T-helper 22 cell (primary cell): Measurements from ENCODE around the gene IQGAP3.
"Not testable (repeated sequence)": the region's sequence is repeated elsewhere in the genome, so short reads cannot be mapped to it uniquely, and the experiment has no call there.

Experiments
- DNase-seq: peaks from one replicate; pipeline ENCODE4 v3.0.0-alpha.2; 2020; ENCODE audit warnings: low read depth

Gene IQGAP3

DNA sequence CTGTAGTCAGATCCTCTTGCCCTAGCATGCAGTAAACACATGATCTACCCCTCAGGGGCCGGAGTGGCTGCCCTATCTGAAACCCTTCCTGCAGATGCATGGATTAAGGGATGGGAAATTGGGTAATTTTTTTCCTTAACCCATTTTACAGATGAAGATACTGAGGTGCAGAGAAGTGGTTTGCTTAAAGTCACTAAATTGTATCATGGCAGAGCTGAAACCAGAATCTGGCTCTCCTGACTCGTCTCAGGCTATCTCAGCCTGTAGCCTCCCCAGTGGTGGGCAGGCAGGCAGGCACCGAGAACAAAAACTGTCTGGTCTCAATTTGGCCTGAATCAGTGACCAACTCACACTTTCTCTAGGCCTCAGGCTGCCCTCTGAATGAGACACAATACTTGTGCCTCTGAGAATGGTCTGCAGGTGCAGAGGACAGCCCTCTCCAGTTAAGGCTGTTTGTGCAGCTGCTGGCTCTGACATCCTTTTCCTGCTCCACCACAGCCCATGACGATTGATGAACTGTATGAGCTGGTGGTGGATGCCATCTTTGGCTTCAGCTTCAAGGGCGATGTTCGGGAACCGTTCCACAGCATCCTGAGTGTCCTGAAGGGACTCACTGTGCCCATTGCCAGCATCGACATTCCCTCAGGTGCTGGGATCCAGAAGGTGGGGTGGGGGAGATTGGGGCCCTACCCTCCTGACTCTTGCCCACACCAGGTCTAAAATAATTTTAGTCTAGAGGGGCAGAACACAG, 20.7 kb upstream of the IQGAP3 start:
- DNase-seq: no peak

DNA sequence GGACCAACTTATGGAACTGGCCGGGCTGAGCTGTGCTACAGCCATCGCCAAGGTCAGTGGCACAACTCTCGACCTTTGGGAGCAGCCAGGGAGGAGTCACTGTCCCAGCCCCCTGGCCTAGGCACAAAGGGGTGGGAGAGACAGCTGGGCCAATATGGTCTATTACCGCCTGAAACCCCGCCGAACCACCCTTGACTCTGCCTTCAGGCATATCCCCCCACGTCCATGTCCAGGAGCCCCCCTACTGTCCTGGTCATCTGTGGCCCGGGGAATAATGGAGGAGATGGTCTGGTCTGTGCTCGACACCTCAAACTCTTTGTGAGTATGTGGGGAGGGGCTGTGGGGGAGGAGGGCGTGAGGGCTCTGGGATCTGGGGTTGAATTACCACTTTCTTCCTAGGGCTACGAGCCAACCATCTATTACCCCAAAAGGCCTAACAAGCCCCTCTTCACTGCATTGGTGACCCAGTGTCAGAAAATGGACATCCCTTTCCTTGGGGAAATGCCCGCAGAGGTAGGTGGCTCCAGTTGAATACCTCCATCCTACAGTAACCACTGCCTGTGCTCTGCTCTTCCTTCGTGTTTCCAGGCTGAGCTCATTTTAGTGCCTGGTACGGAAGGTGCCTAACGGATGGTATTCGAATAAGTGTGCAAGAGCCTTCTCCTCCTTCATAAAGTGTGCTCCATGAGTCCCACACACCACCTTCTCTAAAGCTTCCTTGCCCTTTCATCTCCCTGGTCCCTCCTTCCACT, 20.0 kb upstream of the IQGAP3 start:
- DNase-seq: no peak

DNA sequence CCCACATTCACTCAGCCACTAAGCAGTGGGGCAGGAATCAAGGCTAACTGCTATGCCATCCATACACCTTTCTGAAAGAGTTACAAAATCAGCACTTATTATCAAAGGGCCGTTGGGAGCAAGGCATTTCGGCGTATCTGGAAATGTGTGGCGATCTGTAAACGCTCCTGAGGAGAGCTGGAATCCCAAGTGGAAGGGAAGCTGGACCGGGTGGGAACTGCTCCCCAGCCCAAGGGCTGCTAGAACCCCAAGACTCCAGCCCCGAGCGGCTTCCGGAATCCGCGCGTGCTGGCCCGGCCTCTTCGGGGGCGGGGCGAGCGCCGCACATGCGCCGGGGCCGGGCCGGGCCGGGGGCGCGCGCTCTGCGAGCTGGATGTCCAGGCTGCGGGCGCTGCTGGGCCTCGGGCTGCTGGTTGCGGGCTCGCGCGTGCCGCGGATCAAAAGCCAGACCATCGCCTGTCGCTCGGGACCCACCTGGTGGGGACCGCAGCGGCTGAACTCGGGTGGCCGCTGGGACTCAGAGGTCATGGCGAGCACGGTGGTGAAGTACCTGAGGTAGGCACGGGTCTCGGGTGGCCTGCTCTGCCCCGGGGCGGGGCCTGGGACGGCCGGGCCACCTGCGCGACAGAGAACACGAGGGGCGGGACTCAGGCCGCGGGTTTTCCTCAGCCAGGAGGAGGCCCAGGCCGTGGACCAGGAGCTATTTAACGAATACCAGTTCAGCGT, 19.2 kb upstream of the IQGAP3 start, which contains the start of gene NAXE:
Gene NAXE, plus strand, starts transcription at position 345 of the 726 bp plus-strand sequence. Its CDS starts 29 bp downstream, at position 374.
- DNase-seq: peak; percentile 50

DNA sequence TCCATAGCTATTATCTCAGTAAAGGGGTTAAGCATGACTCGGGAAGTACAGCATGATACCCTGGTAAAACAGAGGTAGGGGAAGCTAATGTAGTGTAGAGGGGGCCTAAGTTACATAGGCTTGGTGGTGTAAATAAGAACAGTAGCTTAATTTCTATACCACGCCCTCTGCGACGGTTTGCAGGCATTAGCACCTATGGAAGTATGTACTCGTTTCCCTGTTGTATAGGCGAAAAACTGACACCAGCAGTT, 18.7 kb upstream of the IQGAP3 start:
- no peak for DNase-seq

DNA sequence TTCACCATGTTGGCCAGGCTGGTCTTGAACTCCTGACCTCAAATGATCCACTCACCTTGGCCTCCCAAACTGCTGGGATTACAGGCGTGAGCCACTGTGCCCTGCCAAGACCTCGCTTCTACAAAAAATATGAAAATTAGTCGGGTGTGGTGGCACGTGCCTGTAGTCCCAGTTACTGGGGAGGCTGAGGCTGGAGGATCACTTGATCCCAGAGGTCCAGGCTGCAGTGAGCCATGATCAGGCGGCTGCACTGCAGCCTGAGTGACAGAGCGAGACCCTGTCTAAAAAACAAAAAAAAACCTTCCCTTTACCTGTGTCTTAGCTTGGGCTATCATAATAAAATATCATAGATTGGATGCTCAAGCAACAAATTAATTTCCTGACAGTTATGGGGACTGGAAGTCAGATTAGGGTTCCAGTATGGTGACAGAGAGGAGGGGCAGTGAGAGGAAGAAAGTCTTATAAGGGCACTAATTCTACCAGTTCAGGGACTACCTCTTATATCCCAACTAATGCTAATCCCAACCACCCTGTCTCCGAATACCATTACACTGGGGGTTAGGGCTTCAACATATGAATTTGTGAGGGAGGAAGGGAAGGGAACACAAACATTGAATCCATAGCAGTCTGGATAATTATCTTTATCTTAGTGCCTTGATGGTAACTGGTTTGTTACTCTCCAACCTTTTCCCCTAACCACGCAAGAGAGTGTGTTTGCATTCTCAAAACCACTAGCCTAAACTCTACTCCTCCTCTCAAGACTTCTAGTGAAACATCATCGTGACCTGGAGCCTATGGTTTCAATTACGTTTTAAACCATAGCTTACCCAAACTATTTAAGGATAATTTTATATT, 18.2 kb upstream of the IQGAP3 start:
- no peak for DNase-seq

DNA sequence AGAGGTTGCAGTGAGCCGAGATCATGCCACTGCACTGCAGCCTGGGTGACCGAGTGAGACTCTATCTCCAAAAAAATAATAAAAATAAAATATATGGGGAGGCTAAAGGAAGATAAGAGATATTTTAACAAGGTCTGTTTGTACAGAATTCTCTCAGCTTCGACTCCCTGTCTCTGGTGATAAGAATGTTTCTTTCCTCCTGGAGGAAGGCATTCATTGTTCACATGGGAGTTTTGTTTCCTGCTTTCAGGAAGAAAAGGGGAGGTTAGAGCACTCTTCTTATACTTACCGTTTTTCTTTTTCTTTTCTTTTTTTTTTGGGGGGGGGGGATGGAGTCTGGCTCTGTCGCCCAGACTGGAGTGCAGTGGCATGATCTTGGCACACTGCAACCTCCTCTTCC, 17.2 kb upstream of the IQGAP3 start:
- DNase-seq: no peak

DNA sequence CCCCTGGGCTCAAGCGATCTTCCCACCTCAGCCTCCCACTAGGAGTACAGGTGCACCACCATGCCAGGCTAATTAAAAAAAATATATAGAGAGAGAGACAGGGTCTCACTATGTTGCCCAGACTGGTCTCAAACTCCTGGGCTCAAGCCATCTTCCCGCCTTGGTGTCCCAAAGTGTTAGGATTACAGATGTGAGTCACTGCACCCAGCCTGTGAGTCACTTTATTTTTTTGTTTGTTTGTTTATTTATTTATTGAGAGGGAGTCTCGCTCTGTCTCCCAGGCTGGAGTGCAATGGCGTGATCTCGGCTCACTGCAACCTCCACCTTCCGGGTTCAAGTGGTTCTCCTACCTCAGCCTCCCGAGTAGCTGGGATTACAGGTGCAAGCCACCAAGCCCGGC, 15.6 kb upstream of the IQGAP3 start:
- not testable (repeated sequence) for DNase-seq

DNA sequence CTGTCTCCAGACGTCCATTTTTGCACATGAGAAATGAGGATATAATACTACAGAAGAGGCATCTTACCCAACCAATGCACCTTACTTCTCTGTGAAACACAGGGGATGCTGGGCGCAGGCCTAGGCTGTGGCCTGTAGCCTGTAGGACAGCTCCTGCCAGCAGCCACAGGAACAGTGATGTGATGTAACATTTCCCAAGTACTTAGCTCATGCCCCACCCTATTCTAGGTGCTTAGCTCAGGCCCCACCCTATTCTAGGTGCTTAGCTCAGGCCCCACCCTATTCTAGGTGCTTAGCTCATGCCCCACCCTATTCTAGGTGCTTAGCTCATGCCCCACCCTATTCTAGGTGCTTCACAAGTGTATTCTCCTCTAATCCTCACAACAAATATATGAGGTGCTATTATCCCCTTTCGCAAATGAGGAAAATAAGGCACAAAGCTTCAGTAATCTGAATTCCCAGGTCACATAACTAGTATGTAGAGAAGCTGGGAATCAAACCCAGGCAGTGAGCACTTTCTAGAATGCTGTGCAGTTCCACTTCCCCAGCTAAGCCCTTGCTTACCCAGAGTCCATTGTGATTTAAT, 14.6 kb upstream of the IQGAP3 start:
- no peak for DNase-seq

DNA sequence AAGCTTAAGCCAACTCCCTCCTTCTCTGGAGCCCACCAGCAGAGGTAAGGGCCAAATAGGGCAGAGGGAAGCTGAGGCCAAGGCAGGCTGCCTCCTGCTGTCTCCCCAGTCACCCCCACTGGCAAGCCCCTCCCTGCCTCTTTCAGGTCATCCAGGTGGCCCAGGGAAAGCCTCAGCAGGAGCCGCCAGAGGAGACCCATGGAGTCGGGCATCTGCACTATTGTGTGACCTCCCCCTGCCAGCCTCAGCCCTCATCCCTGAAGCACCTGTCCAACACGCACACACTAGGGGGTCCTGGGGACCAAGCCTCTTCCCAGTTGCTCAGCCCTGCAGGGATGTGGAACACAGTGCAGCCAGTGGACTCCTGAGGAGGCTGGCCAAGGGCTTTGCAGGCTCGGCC, 14.0 kb upstream of the IQGAP3 start:
- DNase-seq: no peak

DNA sequence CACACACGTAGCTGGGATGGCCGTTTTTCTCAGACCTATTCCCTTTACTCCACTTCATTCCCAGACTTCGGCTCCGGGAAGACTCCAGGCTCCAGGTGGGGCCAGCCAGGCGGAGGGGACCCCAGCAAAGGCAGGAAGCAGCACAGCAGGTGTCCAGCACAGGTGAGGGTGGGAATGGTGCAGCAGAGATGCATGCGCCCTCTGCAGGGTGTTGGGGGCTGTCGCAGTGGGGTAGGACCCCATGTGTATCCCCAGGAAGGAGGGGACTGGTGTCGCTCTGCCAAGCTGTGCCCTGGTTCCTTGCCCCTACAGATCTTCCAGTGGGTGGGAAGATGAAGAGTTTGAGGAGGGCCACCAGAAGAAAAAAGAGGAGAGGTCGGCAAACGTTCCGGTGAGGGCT, 12.4 kb upstream of the IQGAP3 start:
- DNase-seq: no peak

DNA sequence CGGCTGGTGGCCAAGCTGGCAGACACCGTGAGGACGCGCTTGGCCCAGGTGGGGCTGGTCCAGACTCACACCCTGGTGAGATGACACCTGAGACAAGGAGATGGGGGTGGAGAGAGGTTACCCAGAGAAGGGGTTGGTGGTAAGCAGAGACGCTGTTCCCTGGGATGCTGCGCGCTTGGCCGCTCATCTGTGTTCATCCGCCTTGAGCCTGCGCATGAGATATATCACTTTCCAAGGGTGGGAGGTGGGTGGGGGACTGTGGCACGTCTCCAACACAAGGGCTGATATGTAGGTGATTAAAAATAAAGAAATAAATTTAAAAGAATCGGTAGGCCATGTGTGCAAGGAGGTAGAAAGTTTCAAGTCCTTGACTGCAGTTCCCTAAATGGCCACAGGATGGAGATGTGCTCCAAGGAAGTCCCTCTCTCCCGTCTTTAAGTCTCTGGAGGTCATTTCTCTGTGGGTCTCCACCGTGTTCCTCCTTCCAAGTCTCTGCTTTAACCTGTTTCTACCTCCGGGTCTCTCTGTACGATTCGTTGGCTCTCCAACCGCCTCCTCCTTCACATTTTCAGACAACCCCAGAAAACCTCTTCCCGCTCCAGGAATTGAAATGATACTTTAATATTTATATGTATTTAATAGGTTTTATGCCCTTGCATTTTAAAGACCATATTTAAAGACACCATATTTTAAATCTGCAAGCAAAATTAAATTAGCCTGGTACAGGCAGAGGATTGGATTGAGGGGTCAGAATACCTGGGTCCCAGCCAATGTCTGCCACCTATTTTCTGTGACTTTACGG, 11.7 kb upstream of the IQGAP3 start:
- peak; percentile 35 for DNase-seq

DNA sequence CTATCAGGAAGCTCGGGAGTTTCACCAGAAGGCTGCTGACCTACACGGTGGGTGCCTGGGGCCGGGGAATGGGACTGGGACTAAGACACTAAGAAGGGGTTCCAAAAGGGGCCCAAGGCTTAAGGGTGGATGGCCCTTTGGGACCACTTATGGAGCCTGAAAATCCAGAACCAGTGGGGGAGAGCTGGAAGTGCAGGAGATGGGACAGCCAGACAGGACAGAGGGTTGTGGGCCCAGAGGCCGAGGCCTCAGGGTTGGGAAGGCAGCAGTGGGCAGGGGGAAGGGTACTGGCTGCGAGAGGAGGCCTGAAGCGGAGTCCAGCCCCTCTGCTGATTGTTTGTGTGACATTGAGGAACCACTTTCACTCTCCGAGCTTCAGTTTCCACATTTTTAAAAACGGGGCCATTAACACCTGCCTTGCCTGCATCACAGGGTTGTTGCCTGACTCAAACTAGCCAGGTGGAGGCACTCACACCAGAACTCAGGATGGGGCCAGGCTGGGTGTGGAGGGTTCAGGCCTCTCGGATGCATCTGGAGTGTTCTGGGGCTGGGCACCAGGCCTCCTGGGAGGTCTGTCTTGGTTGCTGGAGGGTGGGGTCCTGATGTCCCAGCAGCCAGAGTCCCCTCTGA, 10.1 kb upstream of the IQGAP3 start:
- no peak for DNase-seq

DNA sequence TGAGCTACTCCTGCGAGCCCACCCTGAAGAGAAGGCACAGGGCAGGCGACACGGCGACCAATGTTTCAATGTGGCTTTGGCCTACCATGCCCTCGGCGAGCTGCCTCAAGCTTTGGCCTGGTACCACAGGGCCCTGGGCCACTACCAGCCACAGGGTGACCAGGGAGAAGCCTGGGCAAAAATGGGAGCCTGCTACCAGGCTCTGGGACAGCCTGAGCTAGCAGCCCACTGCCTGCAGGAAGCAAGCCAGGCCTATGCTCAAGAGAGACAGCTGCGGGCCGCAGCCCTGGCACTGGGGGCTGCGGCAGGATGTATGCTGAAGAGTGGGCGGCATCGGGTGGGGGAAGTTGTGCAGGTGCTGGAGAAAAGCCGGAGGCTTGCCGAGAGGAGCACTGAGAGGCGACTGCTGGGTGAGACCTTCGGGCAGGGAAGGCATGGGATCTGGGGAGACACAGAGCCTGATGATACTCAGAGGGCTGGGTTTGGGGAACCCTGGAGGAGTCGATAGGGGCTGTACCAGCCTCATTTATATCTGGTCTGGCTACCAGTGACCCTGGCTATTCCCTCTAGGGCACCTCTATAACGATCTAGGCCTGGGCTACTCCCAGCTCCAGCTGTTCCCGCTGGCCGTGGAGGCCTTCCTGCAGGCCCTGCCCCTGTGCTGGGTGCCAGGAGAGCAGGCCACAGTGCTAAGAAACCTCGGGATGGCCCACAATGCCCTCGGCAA, 9.5 kb upstream of the IQGAP3 start:
- DNase-seq: no peak

DNA sequence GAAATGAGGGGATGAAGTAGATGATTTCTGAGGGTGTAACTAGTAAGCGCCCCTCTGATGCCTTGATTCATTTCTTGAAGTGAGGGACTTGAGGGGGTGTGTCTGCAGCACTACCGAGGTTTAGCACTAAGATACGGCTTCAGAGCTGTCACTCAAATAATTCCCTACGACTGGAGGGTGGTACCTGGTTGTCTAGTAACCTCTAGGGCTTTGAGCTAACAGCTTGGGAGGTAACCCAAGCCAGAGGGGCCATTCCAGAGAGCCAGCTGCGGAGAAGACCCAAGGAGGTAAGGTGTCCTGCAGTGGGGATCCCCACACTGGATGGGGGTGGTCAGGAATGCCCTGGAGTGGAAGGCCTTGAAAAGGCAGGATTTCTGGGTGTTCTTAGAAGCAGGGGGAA, 7.1 kb upstream of the IQGAP3 start, which contains the start of gene TTC24:
Gene TTC24, plus strand, starts transcription at position 252 of the 400 bp plus-strand sequence. CDS start 1,642 bp downstream, outside the sequence.
- DNase-seq: no peak

DNA sequence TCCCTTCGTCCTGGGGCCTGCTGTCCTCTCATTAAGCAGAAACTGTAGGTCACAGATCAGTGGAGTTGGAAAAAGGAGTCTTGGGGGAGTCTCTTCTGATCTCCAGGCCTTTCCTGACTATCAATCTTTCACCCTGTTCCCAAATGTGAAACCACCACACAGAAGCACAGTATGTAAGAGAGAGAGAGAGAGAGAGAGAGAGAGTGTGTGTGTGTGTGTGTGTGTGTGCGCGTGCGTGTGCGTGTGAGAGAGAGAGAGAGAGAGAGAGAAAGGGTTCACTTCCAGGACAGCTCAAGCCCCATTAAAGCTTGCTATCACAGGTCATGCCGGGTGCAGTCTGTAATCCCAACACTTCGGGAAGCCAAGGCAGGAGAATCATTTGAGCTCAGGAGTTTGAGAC, 5.7 kb upstream of the IQGAP3 start:
- DNase-seq: no peak

DNA sequence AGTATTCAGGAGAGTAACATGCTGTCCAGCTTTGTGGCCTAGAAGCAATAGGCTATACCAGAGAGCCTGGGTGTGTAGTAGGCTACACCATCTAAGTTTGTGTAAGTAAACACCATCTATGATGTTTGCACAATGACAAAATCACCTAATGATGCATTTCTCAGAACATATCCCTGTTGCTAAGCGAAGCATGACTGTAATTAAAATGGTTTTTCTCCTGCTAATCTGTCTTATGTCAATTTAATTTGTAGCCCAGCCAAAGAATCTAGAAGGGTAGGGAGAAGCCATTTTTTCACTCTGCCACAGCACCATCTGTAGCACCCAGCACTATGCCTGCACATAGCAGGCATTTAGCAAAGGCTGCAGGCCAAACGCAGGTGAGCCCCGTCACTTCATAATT, 5.2 kb upstream of the IQGAP3 start:
- DNase-seq: no peak

DNA sequence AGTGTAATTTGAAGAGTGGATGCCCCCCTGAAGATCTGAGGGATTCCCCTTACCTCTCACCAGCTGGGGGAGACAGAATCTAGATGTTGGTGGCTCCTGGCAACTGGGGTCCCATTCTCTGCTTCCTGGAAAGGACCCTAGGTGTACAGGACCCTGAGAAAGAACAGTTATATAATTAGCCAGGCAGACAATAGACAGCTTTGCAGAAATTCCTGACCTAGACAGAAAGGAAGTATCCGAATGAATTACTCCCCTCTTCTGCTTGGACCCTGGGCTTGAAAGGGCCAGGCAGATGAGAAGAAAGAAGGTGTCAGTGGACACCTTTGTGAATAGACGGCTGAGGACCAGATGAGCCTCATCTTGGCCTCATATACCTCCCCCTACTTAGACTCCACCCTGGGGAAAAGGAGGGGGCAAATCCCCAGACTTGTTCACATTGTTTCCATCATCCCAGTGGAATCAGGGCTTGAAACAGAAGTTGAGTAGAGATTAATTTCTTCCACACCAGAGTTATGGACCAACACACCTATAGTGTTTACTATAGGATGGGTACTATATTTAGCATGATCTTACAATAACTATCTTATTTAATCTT, 1.8 kb upstream of the IQGAP3 start:
- DNase-seq: no peak

DNA sequence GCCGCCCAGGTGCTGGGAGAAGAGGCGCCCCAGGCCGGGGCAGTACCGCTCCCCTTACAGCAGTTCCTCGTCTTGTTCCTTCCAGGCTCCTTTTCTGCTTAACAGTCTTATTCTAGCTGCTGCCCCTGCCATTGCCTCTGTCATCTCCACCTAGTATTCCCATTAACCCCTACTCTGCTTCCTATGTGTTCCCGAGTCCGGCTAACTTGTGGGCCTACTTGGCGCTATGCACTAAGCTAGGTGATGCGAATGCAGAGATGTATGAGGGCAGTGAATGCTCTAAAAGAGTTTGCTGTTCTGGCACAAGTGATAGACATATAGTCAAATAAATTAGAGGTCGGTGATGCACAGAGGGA, 276 bp upstream of the IQGAP3 start:
- no peak for DNase-seq

DNA sequence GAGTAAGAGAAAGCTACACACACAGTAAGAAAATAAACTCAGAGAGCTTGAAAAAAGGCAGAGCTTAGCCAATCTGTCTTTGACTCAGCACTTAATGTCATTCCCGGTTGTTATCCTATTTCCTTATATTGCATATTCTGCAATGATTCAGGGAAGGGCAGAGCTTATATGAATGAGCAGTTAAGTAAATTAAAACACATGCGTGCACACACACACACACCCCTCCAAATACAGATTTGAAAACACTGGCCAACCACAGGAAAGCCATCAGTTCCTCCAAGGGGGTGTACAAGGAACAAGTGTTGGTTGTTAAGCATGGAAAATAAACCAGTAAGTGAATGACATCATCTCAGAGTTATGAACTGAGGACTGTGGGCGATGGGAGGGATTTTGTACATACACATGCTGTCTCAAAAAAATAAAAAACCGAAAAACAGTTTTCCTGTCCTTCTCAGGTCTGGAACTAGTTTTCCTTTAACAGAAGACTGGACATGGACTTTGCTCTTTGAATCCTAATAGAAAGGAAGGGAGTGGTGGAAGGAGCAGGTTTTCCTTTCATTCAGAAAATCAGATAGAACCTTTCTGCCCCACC, 1.0 kb downstream of the IQGAP3 start:
- DNase-seq: no peak
